ENCODE results near the gene SEMA6C.
"Not testable (repeated sequence)": the region's sequence is repeated elsewhere in the genome, so short reads cannot be mapped to it uniquely, and the experiment has no call there.

SEMA6C gene, protein sequence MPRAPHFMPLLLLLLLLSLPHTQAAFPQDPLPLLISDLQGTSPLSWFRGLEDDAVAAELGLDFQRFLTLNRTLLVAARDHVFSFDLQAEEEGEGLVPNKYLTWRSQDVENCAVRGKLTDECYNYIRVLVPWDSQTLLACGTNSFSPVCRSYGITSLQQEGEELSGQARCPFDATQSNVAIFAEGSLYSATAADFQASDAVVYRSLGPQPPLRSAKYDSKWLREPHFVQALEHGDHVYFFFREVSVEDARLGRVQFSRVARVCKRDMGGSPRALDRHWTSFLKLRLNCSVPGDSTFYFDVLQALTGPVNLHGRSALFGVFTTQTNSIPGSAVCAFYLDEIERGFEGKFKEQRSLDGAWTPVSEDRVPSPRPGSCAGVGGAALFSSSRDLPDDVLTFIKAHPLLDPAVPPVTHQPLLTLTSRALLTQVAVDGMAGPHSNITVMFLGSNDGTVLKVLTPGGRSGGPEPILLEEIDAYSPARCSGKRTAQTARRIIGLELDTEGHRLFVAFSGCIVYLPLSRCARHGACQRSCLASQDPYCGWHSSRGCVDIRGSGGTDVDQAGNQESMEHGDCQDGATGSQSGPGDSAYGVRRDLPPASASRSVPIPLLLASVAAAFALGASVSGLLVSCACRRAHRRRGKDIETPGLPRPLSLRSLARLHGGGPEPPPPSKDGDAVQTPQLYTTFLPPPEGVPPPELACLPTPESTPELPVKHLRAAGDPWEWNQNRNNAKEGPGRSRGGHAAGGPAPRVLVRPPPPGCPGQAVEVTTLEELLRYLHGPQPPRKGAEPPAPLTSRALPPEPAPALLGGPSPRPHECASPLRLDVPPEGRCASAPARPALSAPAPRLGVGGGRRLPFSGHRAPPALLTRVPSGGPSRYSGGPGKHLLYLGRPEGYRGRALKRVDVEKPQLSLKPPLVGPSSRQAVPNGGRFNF

DNA sequence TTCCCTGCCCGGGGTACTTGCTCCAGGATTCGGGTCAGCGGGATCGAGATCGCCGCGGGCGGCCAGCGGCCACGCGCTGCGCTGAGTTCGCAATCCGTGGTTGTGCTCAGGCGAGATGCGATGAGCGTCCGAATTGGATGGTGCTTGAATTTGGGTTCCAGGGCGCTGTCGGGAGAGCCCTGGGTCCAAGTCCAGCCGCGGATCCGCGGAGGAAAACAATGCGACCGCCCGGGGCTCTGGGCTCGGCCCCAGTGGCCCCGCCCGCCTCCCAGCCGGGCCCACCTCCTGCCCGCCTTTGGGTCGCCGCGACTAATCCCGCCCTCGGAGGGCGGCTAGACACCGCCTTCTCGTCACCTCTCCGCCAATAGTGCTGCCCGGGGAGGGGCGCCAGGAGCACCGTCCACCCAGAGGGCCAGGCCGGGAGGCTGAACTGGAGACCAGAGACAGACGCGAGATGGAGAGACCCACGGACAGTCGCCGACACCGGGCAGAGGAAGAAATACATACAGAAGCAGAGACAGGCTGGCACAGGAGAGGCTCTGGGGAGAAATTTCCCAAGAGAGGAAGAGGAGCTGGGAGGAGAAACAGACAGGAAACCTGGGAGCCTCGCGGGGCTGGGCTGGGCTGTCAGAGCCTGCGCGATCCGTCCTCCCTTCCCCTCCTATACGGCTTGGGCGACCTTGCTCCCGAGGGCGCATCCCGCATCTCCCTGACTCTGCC is at the start of gene SEMA6C:
SEMA6C (minus strand) TSS at position 220 of the 720 bp plus-strand sequence. CDS start 4,010 bp downstream, outside the sequence.
- H3K36me3 Mint-ChIP-seq, result no peaks in the 10 kb centered on the region
- peak within 1 kb of the TSS; percentile 89 for H3K27ac Mint-ChIP-seq
- no peaks in the 10 kb centered on the region for H3K9me3 Mint-ChIP-seq (ENCODE audit: low read depth)
- no peaks in the 10 kb centered on the region for H3K27me3 Mint-ChIP-seq
- peaks cover 12% of the 10 kb centered on the region for H3K4me1 Mint-ChIP-seq (ENCODE audit: low read depth)
- H3K4me3 Mint-ChIP-seq, result peak within 1 kb of the TSS; percentile 97

DNA sequence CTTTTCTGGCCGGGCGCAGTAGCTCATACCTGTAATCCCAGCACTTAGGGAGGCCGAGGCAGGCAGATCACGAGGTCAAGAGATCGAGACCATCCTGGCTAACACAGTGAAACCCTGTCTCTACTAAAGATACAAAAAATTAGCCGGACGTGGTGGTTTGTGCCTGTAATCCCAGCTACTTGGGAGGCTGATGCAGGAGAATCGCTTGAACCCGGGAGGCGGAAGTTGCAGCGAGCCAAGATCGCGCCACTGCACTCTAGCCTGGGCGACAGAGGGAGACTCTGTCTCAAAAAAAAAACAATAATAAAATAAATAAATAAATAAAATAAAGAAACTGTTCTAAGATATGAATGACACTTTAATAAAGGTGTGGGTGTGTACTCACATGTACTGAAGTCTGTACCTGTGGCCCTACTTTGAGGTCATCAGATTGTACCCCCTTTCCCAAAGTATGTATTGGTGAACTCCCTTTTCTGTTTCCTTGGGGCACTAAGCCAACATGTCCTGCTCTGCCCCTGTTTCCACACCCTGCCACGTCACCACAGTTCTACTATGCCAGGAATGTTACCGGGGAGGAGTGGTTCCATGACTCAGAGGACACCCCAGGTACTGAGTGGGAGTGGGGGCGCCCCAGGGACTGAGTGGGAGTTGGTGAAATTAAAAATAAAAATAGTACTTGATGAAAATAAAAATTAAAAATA is 48.6 kb upstream of the SEMA6C start:
- peaks cover 30% of the 10 kb centered on the region for H3K4me1 Mint-ChIP-seq (ENCODE audit: low read depth)
- H3K9me3 Mint-ChIP-seq (ENCODE audit: low read depth), result not testable (repeated sequence)

DNA sequence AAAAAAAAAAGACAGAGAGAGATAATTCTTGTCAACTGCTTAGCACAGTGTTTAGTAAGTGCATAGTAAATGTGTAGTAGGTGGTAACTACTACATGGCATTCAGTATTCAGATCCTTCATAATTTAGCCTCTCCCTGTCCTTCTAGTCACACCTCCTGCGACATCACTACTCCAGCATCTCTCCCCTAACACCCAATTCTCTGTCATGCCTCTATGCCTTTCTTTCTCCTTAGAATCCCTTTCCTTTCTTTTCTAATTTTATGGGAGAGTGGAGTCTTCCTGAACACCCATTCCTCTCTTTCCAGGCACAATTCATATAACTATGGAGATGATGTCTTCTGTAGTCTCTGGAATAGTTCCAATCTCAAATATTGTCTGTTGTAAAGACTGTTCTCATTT is 47.4 kb upstream of the SEMA6C start:
- Mint-ChIP-seq H3K9me3 (ENCODE audit: low read depth) (no peaks in the 10 kb centered on the region), H3K4me1 (ENCODE audit: low read depth) (peaks cover 30% of the 10 kb centered on the region), H3K27me3 (no peaks in the 10 kb centered on the region), H3K27ac (no peak overlapping the region), H3K36me3 (no peaks in the 10 kb centered on the region), H3K4me3 (no peak overlapping the region)

More for the DNA sequence above, 48.6 kb upstream of the SEMA6C start:
- H3K4me3 Mint-ChIP-seq, H3K27ac Mint-ChIP-seq, H3K27me3 Mint-ChIP-seq, H3K36me3 Mint-ChIP-seq: not testable (repeated sequence)

DNA sequence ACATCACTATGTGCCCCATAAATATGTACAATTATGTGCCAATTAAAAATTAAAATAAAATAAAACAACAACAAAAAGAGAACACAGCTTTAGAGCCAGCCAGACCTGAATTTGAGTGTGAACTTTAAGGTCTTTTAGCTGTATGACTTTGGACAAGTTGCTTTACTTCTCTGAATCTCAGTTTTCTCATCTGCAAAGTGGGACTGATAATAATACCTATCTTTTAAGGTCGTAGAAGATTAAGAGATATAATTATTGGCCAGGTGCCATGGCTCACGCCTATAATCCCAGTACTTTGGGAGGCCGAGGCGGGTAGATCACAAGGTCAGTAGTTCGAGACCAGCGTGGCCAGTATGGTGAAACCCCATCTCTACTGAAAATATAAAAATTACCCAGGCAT is 46.9 kb upstream of the SEMA6C start:
- Mint-ChIP-seq H3K9me3 (ENCODE audit: low read depth) (no peaks in the 10 kb centered on the region), H3K4me1 (ENCODE audit: low read depth) (peaks cover 32% of the 10 kb centered on the region), H3K27me3 (no peaks in the 10 kb centered on the region), H3K27ac (no peak overlapping the region), H3K36me3 (no peaks in the 10 kb centered on the region), H3K4me3 (no peak overlapping the region)

DNA sequence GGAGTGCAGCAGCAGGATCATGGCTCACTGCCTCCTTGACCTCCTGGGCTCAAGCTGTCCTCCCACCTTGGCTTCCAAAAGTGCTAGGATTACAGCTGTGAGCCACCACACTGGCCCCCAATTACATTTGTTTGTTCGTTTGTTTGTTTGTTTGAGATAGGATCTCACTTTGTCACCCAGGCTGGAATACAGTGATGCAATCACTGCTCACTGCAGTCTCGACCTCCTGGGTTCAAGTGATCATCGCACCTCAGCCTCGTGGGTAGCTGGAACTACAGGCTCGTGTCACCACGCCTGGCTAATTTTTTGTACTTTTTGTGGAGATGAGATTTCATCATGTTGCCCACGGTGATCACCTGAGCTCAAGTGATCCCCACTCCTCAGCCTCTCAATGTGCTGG is 45.6 kb upstream of the SEMA6C start:
- no peaks in the 10 kb centered on the region for H3K27me3 Mint-ChIP-seq
- peaks cover 30% of the 10 kb centered on the region for H3K4me1 Mint-ChIP-seq (ENCODE audit: low read depth)
- no peaks in the 10 kb centered on the region for H3K9me3 Mint-ChIP-seq (ENCODE audit: low read depth)
- no peak overlapping the region for H3K27ac Mint-ChIP-seq
- no peaks in the 10 kb centered on the region for H3K36me3 Mint-ChIP-seq
- H3K4me3 Mint-ChIP-seq, result no peak overlapping the region

DNA sequence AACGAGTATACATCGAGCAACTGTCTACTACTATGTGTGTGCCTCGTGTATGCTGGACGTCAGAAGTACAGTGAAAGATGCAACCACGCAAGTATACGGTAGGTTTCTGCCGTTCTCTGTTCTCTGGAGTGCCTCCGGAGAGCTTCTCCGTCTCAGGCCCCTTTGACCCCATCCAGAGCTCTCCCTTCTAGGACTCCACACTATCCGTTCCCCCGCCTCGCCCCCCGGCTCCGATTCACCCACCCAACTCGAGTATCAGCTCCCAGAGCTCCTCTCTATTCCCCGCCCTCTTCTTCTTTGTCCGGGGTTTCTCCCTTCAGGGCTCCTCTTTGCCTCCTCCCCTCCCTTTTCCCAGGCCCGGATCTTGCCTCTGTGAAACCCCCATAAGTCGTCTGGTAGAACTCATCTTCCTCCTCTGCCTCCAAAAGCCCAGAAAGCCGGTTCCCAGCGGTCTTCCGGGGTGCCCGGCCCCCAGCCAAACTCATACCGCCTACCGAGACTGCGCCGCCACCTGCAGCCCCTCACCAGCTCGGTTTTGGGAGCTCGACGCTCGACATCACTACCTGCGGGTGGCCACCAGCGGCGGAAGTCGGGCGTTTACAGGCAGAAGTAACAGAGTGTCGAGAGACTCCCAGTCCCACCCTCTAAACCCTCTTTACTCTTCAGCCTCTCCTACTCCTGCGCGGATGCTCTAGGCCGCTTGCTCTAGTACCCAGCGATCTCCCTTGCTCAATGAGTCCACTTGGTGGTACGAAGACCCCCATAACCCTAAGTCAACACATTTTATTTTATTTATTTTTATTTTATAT is 43.4 kb upstream of the SEMA6C start, which contains the start of gene VPS72:
VPS72 (minus strand) TSS at position 561 of the 809 bp plus-strand sequence; CDS start at position 485, 76 bp downstream.
- H3K4me1 Mint-ChIP-seq (ENCODE audit: low read depth), result peaks cover 31% of the 10 kb centered on the region
- peak within 1 kb of the TSS; percentile 97 for H3K27ac Mint-ChIP-seq
- no peaks in the 10 kb centered on the region for H3K36me3 Mint-ChIP-seq
- H3K4me3 Mint-ChIP-seq, result peak within 1 kb of the TSS; percentile 98
- H3K27me3 Mint-ChIP-seq, result no peaks in the 10 kb centered on the region
- no peaks in the 10 kb centered on the region for H3K9me3 Mint-ChIP-seq (ENCODE audit: low read depth)

DNA sequence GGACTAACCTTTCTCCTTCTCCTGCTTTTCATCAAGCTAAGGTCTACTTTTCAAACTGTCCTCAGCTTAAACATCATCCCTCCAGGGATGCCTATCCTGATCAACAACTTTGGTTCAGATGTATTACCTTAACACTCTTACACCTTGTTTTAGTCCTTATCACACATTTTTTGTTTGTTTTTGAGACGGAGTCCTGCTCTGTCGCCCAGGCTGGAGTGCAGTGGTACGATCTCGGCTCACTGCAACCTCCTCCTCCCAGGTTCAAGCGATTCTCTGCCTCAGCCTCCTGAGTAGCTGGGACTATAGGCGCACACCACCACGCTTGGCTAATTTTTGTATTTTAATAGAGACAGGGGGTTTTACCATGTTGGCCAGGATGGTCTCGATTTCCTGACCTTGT is 42.2 kb upstream of the SEMA6C start:
- Mint-ChIP-seq H3K4me3 (peak overlapping the region; percentile 98), H3K4me1 (ENCODE audit: low read depth) (peaks cover 31% of the 10 kb centered on the region), H3K27ac (peak overlapping the region; percentile 46)
- H3K9me3 Mint-ChIP-seq (ENCODE audit: low read depth); H3K36me3 Mint-ChIP-seq; H3K27me3 Mint-ChIP-seq: not testable (repeated sequence)

DNA sequence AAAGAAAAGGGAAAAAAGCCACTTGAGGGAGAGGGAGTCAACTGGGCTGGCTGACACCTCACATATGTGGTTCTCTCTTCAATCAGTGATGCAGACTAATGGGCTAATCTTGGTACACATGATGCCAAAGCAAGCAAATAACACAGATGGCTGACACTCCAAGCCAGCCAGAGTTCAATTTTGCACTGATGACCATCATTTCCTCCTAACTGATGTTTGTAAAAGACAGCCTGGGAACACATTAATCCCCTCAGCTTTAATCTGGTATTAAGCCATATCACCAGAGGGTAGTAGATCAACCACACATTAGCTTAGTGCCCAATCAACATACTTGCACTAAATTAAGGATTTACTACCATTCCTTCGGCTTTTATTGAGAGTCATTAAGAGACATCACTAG is 40.8 kb upstream of the SEMA6C start:
- no peak overlapping the region for H3K27ac Mint-ChIP-seq
- peaks cover 5% of the 10 kb centered on the region for H3K36me3 Mint-ChIP-seq
- H3K9me3 Mint-ChIP-seq (ENCODE audit: low read depth), result no peaks in the 10 kb centered on the region
- H3K4me1 Mint-ChIP-seq (ENCODE audit: low read depth), result peaks cover 31% of the 10 kb centered on the region
- H3K27me3 Mint-ChIP-seq, result no peaks in the 10 kb centered on the region
- no peak overlapping the region for H3K4me3 Mint-ChIP-seq

DNA sequence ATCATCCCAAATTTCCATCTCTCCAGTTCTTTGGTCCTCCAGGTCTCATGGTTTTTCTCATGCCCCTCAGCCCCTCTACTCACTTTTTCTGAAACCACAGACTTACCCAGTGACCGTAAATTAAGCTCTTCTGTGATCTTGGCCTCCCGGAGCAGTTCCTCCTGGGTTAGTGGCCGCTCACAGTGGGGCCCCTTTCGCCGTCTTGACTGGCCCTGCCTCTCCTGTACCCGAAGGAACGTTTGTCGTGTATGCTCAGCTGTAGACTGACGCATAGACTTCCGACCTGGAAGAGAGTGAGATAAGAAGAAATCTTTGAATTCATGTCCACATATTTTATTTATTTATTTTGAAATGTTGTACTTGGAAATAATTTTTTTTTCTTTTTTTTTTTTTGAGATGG is 37.8 kb upstream of the SEMA6C start:
- no peak overlapping the region for H3K4me3 Mint-ChIP-seq
- H3K4me1 Mint-ChIP-seq (ENCODE audit: low read depth), result peaks cover 18% of the 10 kb centered on the region
- H3K27me3 Mint-ChIP-seq, result no peaks in the 10 kb centered on the region
- no peak overlapping the region for H3K27ac Mint-ChIP-seq
- H3K9me3 Mint-ChIP-seq (ENCODE audit: low read depth), result no peaks in the 10 kb centered on the region
- H3K36me3 Mint-ChIP-seq, result peaks cover 12% of the 10 kb centered on the region

DNA sequence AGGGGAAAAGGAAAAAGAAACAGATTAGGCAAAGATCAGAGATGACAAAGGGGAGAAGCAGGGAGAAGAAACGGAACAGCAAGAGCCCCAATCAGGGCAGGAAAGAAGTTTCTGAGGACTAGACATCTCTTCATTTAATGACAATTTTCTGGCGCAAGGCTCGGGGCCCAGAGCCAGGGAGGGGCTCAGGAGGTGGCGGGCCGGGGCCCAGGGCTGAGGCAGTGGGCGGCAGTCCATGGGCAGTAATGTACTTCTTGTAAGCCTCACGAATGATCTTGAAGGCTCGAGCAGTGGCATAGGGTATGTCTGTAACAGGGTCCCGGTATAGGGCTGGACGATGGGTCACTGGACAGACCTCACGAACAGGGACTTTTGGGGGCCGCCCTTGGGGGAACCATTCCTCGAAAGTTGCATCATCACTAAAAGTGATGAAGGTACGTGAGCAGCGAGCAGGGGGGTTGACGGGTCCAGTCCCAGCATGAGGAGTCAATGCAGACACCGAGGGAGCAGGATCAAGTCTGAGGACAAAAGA is 30.1 kb upstream of the SEMA6C start:
- no peak overlapping the region for H3K27ac Mint-ChIP-seq
- no peak overlapping the region for H3K4me3 Mint-ChIP-seq
- H3K27me3 Mint-ChIP-seq, result no peaks in the 10 kb centered on the region
- no peaks in the 10 kb centered on the region for H3K4me1 Mint-ChIP-seq (ENCODE audit: low read depth)
- peaks cover 6% of the 10 kb centered on the region for H3K36me3 Mint-ChIP-seq
- H3K9me3 Mint-ChIP-seq (ENCODE audit: low read depth), result no peaks in the 10 kb centered on the region

DNA sequence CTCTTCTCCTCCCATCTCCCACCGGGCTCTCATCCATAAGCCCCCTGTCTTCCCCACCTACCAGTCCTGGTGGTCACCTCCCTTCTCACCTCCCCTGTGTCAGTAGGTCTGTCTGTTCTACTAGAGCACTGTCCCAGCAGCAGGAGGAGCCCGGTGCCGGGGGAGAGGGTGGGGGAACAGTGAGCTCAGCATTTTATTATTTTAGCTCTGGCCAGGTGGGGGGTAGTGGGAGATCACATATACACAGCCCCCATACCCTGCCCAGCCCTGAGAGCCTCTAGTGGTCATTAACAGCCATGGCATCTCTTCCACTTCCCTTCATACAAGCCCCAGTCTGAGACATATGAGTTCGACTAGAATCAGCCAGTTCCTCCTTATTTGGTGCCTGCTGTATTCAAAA is 29.4 kb upstream of the SEMA6C start, which contains the start of gene TMOD4:
TMOD4 (minus strand) TSS at position 119 of the 400 bp plus-strand sequence. CDS start 1,106 bp downstream, outside the sequence.
- Mint-ChIP-seq H3K36me3 (peaks cover 3% of the 10 kb centered on the region), H3K9me3 (ENCODE audit: low read depth) (no peaks in the 10 kb centered on the region), H3K4me1 (ENCODE audit: low read depth) (no peaks in the 10 kb centered on the region), H3K27ac (peak within 1 kb of the TSS; percentile 46), H3K4me3 (no peak within 1 kb of the TSS), H3K27me3 (no peaks in the 10 kb centered on the region)

DNA sequence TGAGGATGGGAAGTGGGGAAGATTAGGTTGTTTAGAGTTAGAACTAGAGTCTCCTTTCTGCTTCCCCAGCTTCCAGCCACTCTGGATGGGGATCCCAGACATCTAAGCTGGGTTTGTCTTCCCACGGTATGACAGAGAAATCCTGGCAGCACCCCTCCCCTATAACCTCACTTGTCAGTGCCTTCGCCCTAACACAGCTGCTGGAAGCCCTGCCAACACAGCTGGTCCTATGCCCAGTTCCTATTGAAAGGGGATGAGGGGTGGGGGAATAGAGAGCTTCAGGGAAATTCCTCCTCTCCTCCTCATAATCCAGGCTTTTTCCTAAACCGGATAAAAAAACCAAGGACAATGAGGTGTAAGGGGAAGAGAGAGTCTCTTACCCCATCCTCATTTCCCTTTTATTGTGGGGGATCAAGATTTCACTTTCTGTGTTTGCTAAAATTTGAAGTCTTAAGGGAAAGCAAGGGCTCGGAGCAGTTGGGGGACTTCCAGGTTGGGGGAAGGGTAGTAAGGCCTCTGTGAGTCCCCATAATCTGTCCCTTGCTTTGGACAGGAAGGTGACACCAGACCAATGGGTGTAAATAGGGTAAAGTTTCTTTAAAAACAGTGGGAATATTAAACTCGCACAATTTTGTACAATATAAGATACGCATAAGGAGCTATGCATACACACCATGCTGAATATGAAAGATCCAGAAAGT is 28.8 kb upstream of the SEMA6C start:
- Mint-ChIP-seq H3K27me3 (no peaks in the 10 kb centered on the region), H3K27ac (peak overlapping the region; percentile 46), H3K9me3 (ENCODE audit: low read depth) (no peaks in the 10 kb centered on the region), H3K36me3 (no peaks in the 10 kb centered on the region), H3K4me3 (no peak overlapping the region), H3K4me1 (ENCODE audit: low read depth) (no peaks in the 10 kb centered on the region)

DNA sequence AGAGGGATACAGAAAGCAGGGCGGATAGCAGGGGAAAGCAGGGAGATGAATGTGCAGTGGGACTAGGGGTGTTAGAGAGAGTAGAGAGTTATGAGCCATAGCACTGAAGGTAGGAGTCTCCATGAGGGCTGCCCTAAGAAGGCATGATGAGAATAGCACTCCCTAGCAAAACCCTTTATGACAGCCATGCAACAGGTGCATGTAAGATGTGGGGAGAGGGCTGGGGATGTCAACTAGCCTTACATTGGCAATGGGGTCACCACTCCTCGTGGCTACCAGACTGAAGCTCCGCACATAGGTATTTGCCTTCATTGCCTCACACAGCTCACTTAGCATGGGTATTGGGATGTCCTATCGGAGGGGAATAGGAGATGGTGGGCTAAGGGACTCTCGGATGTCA is 24.8 kb upstream of the SEMA6C start:
- H3K4me3 Mint-ChIP-seq, result no peak overlapping the region
- H3K4me1 Mint-ChIP-seq (ENCODE audit: low read depth), result peaks cover 13% of the 10 kb centered on the region
- H3K27ac Mint-ChIP-seq, result peak overlapping the region; percentile 51
- no peaks in the 10 kb centered on the region for H3K9me3 Mint-ChIP-seq (ENCODE audit: low read depth)
- H3K36me3 Mint-ChIP-seq, result no peaks in the 10 kb centered on the region
- no peaks in the 10 kb centered on the region for H3K27me3 Mint-ChIP-seq

Measured in activated naive CD8-positive, alpha-beta T cell (primary cell).